Stimulated activated CD8-positive, alpha-beta memory T cell treated with anti-CD3 and anti-CD28 coated beads, Interleukin-12 subunit alpha, Interleukin-12 subunit beta, amount 100 ng/mL, for 4 hours (primary cell): Measurements from ENCODE around the gene ANKRD12.
"Not testable (repeated sequence)": the region's sequence is repeated elsewhere in the genome, so short reads cannot be mapped to it uniquely, and the experiment has no call there.

Experiments
- DNase-seq: peaks from one replicate; pipeline ENCODE4 v3.0.0-alpha.2; 2020; ENCODE audit warnings: low read depth

ANKRD12 gene

GRCh38 chr18:9146224-9146623, 9.6 kb downstream of the ANKRD12 start:
- no peak for DNase-seq

- DNase-seq, result no peak
Measured at GRCh38 chr18:9147440-9148202, 11.0 kb downstream of the ANKRD12 start.

GRCh38 chr18:9148203-9148552, 11.6 kb downstream of the ANKRD12 start:
- no peak for DNase-seq

- no peak for DNase-seq
Measured at GRCh38 chr18:9150121-9150520, 13.5 kb downstream of the ANKRD12 start.

GRCh38 chr18:9153256-9153655, 16.7 kb downstream of the ANKRD12 start:
- no peak for DNase-seq

GRCh38 chr18:9156604-9157249, 20.1 kb downstream of the ANKRD12 start:
- DNase-seq, result no peak

GRCh38 chr18:9157806-9158205, 21.2 kb downstream of the ANKRD12 start:
- no peak for DNase-seq

DNA sequence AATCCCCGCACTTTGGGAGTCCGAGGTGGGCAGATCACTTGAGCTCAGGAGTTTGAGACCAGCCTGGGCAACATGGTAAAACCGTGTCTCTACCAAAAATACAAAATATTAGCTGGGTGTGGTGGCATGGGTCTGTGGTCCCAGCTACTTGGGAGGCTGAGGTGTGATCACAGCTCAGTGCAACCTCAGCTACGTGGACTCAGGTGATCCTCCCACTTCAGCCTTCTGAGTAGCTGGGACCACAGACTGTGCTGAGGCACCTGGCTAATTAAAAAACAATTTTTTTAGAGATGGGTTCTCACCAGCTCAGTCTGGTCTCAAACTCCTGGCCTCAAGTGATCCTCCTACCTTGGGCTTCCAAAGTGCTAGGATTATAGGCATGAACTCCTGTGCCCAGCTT, 23.4 kb downstream of the ANKRD12 start:
- no peak for DNase-seq

DNA sequence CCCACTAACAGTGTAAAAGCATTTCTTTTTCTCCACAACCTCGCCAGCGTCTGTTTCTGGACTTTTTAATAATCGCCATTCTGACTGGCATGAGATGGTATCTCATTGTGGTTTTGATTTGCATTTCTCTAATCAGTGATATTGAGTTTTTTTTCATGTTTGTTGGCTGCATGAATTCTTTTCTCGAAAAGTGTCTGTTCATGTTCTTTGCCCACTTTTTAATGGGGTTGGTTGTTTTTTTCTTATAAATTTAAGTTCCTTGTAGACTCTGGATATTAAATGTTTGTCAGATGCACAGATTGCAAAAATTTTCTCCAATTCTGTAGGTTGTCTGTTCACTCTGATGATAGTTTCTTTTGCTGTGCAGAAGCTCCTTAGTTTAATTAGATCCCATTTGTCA, 26.1 kb downstream of the ANKRD12 start:
- not testable (repeated sequence) for DNase-seq

- not testable (repeated sequence) for DNase-seq
Measured at GRCh38 chr18:9164149-9164548, 27.6 kb downstream of the ANKRD12 start.

- not testable (repeated sequence) for DNase-seq
Measured at GRCh38 chr18:9165883-9166282, 29.3 kb downstream of the ANKRD12 start.

DNA sequence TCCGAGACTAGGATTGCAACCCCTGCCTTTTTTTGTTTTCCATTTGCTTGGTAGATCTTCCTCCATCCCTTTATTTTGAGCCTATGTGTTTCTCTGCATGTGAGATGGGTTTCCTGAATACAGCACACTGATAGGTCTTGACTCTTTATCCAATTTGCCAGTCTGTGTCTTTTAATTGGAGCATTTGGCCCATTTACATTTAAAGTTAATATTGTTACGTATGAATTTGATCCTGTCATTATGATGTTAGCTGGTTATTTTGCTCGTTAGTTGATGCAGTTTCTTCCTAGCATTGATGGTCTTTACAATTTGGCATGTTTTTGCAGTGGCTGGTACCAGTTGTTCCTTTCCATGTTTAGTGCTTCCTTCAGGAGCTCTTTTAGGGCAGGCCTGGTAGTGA, 32.9 kb downstream of the ANKRD12 start:
- DNase-seq, result not testable (repeated sequence)

- DNase-seq, result not testable (repeated sequence)
Measured at GRCh38 chr18:9171919-9172318, 35.3 kb downstream of the ANKRD12 start.

GRCh38 chr18:9172506-9173127, 36.0 kb downstream of the ANKRD12 start:
- no peak for DNase-seq

- no peak for DNase-seq
Measured at GRCh38 chr18:9173770-9174233, 37.2 kb downstream of the ANKRD12 start.

DNA sequence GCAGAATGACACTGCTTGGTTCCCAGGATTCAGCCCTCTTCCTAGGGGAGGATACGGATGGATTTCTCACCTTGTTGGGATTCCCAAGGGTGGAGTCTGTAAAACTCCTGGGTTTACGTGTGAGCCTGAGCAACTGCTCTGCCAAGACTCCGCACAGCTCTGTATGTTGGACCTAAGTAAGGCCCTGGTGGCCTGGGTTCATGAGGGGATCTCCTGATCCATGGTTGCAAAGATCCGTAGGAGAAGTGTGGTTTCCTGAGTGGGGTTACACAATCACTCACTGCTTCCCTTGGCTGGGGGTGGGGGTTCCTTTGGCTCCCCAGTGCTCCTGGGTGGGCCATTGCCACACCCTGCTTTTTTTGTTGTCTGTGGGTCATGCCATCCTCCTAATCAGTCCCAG, 37.7 kb downstream of the ANKRD12 start:
- no peak for DNase-seq

- DNase-seq, result no peak
Measured at GRCh38 chr18:9175115-9175514, 38.5 kb downstream of the ANKRD12 start.

- DNase-seq, result no peak
Measured at GRCh38 chr18:9177031-9177430, 40.5 kb downstream of the ANKRD12 start.

GRCh38 chr18:9177466-9177865, 40.9 kb downstream of the ANKRD12 start:
- no peak for DNase-seq

GRCh38 chr18:9178557-9178956, 42.0 kb downstream of the ANKRD12 start:
- DNase-seq, result no peak

GRCh38 chr18:9181275-9181674, 44.7 kb downstream of the ANKRD12 start:
- no peak for DNase-seq

GRCh38 chr18:9182852-9183399, 46.3 kb downstream of the ANKRD12 start:
- DNase-seq, result no peak
